Measurements from ENCODE around the gene MRPS27. TPM values are rescaled to one million over a fixed set of nuclear protein-coding genes. Genes with fewer than 3 reads are reported as not detected.

The MRPS27 gene
- total and polyA plus RNA-seq, 2 of the 4 experiments (the other 2 are of a cell fraction): 46.9 to 90.5 TPM

GRCh38 chr5:72222521-72222920 is 97.5 kb downstream of the MRPS27 start:
- Histone ChIP-seq H2BK5ac (ENCODE audit: low read depth, low read length, poor library complexity, severe bottlenecking) (no peak overlapping the region), H3K56ac (ENCODE audit: extremely low read depth, insufficient read depth, low read length) (no peak overlapping the region), H3K4me1 (ENCODE audit: control insufficient read depth, insufficient read depth, low read length) (peaks cover 3% of the 10 kb centered on the region), H4K91ac (ENCODE audit: insufficient read depth, low read depth, low read length) (no peak overlapping the region), H3K9me3 (ENCODE audit: control insufficient read depth, insufficient read depth, low read length) (no peaks in the 10 kb centered on the region), H3K18ac (ENCODE audit: low read depth, low read length) (no peak overlapping the region), H2BK120ac (ENCODE audit: low read depth, low read length) (no peak overlapping the region), H3K4ac (ENCODE audit: low read depth, low read length) (no peak overlapping the region), H4K5ac (ENCODE audit: low read depth, low read length) (no peak overlapping the region), H2AK9ac (replicated peaks; ENCODE audit: low read depth, low read length, poor library complexity) (no peak overlapping the region), H3K9me1 (ENCODE audit: insufficient read depth, low read length) (peaks cover 5% of the 10 kb centered on the region), H4K20me1 (ENCODE audit: insufficient read depth, low read length) (0 out of 2 replicates have a peak, but pooled peaks cover 3% of the 10 kb centered on the region), H3K23ac (ENCODE audit: low read depth, low read length) (no peak overlapping the region), H3K14ac (replicated peaks; ENCODE audit: low read depth, low read length) (no peak overlapping the region), H2AK5ac (ENCODE audit: low read depth, low read length) (no peak overlapping the region), H2AFZ (replicated peaks; ENCODE audit: low read length, poor library complexity) (no peak overlapping the region), H3K36me3 (ENCODE audit: control insufficient read depth, insufficient read depth, low read length) (peaks cover 30% of the 10 kb centered on the region), H3K79me1 (ENCODE audit: low read depth in 1 of 2, low read length in 2 of 2) (peaks cover 0 to 5% of the 10 kb centered on the region in 2 experiments; a peak in 1 of 4 replicates), H3K9ac (ENCODE audit: low read depth, low read length) (no peak overlapping the region), H2BK15ac (ENCODE audit: low read depth, low read length) (no peak overlapping the region), H3K27ac (ENCODE audit: insufficient read depth, low read length) (no peak overlapping the region), H4K8ac (ENCODE audit: low read depth in 2 of 2, low read length in 2 of 2) (no peak overlapping the region), H3K27me3 (ENCODE audit: control insufficient read depth, insufficient read depth, low read length) (no peaks in the 10 kb centered on the region), H3K4me2 (ENCODE audit: low read depth, low read length) (no peak overlapping the region), H3K4me3 (ENCODE audit: insufficient read depth, low read depth, low read length) (no peak overlapping the region), H2BK20ac (ENCODE audit: low read depth, low read length) (no peak overlapping the region)
- dilution Hi-C loops (cut with HindIII; ENCODE audit: low sequenced_read_pairs, unreplicated experiment) (no loop called here), intact Hi-C loops (cut with micrococcal nuclease) (no loop called here), in situ Hi-C loops (cut with MboI; ENCODE audit: low sequenced_read_pairs) (no loop called here)
- TF ChIP-seq BHLHE40 (IDR thresholded peaks at IDR 0.05; ENCODE audit: low read depth, low read length) (no peak), ELK1 (IDR thresholded peaks at IDR 0.05; ENCODE audit: borderline replicate concordance, low read depth, low read length) (no peak), RAD21 (IDR thresholded peaks at IDR 0.05; ENCODE audit: low read length) (no peak), MAFK (IDR thresholded peaks at IDR 0.05; ENCODE audit: low read depth, low read length) (no peak), CEBPB (IDR thresholded peaks at IDR 0.05; ENCODE audit: low read depth, low read length) (no peak), MAZ (IDR thresholded peaks at IDR 0.05; ENCODE audit: borderline replicate concordance, low read depth, low read length) (no peak), SMC3 (IDR thresholded peaks at IDR 0.05; ENCODE audit: low read depth, low read length) (no peak), RFX5 (IDR thresholded peaks at IDR 0.05; ENCODE audit: low read depth, low read length) (no peak), POLR2A (IDR thresholded peaks at IDR 0.05; ENCODE audit: low read depth, low read length) (no peak), MXI1 (IDR thresholded peaks at IDR 0.05; ENCODE audit: borderline replicate concordance, low read depth, low read length) (no peak), USF2 (IDR thresholded peaks at IDR 0.05; ENCODE audit: low read depth, low read length) (no peak), CHD1 (IDR thresholded peaks at IDR 0.05; ENCODE audit: low read depth, low read length) (no peak), CTCF (conservative IDR thresholded peaks at IDR 0.05; ENCODE audit: low read depth, low read length) (no peak), RCOR1 (IDR thresholded peaks at IDR 0.05; ENCODE audit: insufficient replicate concordance, low read length) (no peak), NFE2L2 (IDR thresholded peaks at IDR 0.05; ENCODE audit: low read depth, low read length) (no peak), FOS (IDR thresholded peaks at IDR 0.05; ENCODE audit: low read depth, low read length) (no peak)
- WGBS, 2 experiments (ENCODE audit: extremely low coverage in 2 of 2, insufficient read length in 1 of 2): no CpG with 5 or more reads among the region's 1 CpG
- no peak for DNase-seq
- no TSS peak for BruUV-seq (replicated peaks)
- CTCF ChIA-PET: no interaction called here
- no peak for ATAC-seq (ENCODE audit: low read depth)
- POLR2A ChIA-PET (ENCODE audit: unreplicated experiment): no interaction called here
